ENCODE results near the gene KRTAP5-5. TPM values are rescaled to one million over a fixed set of nuclear protein-coding genes. Genes with fewer than 3 reads are reported as not detected.
"Not testable (repeated sequence)": the region's sequence is repeated elsewhere in the genome, so short reads cannot be mapped to it uniquely, and the experiment has no call there.

The KRTAP5-5 gene
- total and polyA plus RNA-seq, 2 donors (not counting 3 experiments of a cell fraction or from before 2014, with no cell fraction given), result not detected

- BruUV-seq (replicated peaks); H3K9me1 ChIP-seq (replicated peaks; ENCODE audit: control insufficient read depth, extremely low read depth, insufficient read depth, low read length); H3K9me3 ChIP-seq (replicated peaks; ENCODE audit: control insufficient read depth, insufficient read depth, low read length); H3K36me3 ChIP-seq (ENCODE audit: control insufficient read depth in 2 of 2, extremely low read depth in 1 of 2, insufficient read depth in 2 of 2, low read length in 2 of 2); H3K79me2 ChIP-seq (ENCODE audit: control insufficient read depth, insufficient read depth, low read length); intact Hi-C loops (cut with micrococcal nuclease); H3K4me2 ChIP-seq (ENCODE audit: insufficient read depth, low read length); H2AFZ ChIP-seq (ENCODE audit: low read depth, low read length); FAIRE-seq; H4K20me1 ChIP-seq (replicated peaks; ENCODE audit: control insufficient read depth, extremely low read depth, insufficient read depth, low read length); H3K4me1 ChIP-seq (ENCODE audit: control insufficient read depth, extremely low read depth, insufficient read depth, low read length); DNase-seq (ENCODE audit: low read depth, low spot score); H3K4me3 ChIP-seq (replicated peaks in 1 of 3; ENCODE audit: insufficient read depth in 1 of 3, low read depth in 1 of 3, low read length in 3 of 3); POLR2A ChIA-PET; H3K27ac ChIP-seq (ENCODE audit: insufficient read depth, low read depth, low read length); dilution Hi-C loops (cut with MboI; ENCODE audit: extremely low pct_ligation_motif_present, low sequenced_read_pairs); H3K9ac ChIP-seq (replicated peaks; ENCODE audit: extremely low read depth, insufficient read depth, low read length); H3K27me3 ChIP-seq (ENCODE audit: control insufficient read depth in 2 of 2, insufficient read depth in 2 of 2, low read length in 2 of 2): not testable (repeated sequence)
- CTCF ChIA-PET, result interaction anchor here (5.4 kb wide), 1 partner anchor 22 kb away, joined by 55 read pairs; no protein-coding TSS in a partner anchor
Observed at GRCh38 chr11:1596576-1597121, 32.9 kb upstream of the KRTAP5-5 start.

- Histone ChIP-seq H3K4me1 (ENCODE audit: control insufficient read depth, extremely low read depth, insufficient read depth, low read length) (no peaks in the 10 kb centered on the region), H3K79me2 (ENCODE audit: control insufficient read depth, insufficient read depth, low read length) (no peaks in the 10 kb centered on the region), H3K9ac (replicated peaks; ENCODE audit: extremely low read depth, insufficient read depth, low read length) (no peak overlapping the region), H3K9me1 (replicated peaks; ENCODE audit: control insufficient read depth, extremely low read depth, insufficient read depth, low read length) (no peaks in the 10 kb centered on the region), H4K20me1 (replicated peaks; ENCODE audit: control insufficient read depth, extremely low read depth, insufficient read depth, low read length) (no peaks in the 10 kb centered on the region), H3K9me3 (replicated peaks; ENCODE audit: control insufficient read depth, insufficient read depth, low read length) (no peaks in the 10 kb centered on the region), H3K4me3 (replicated peaks in 1 of 3; ENCODE audit: insufficient read depth in 1 of 3, low read depth in 1 of 3, low read length in 3 of 3) (no peak overlapping the region), H2AFZ (ENCODE audit: low read depth, low read length) (no peak overlapping the region), H3K27me3 (ENCODE audit: control insufficient read depth in 2 of 2, insufficient read depth in 2 of 2, low read length in 2 of 2) (peaks cover 4 to 5% of the 10 kb centered on the region in 2 experiments), H3K4me2 (ENCODE audit: insufficient read depth, low read length) (no peak overlapping the region), H3K27ac (ENCODE audit: insufficient read depth, low read depth, low read length) (no peak overlapping the region), H3K36me3 (ENCODE audit: control insufficient read depth in 2 of 2, extremely low read depth in 1 of 2, insufficient read depth in 2 of 2, low read length in 2 of 2) (no peaks in the 10 kb centered on the region)
- ChIA-PET POLR2A (no interaction called here), CTCF (interaction anchor here (5.4 kb wide), 1 partner anchor 22 kb away, joined by 55 read pairs; no protein-coding TSS in a partner anchor)
- dilution Hi-C loops (cut with MboI; ENCODE audit: extremely low pct_ligation_motif_present, low sequenced_read_pairs), result no loop called here
- no peak for FAIRE-seq
- TF ChIP-seq EZH2 (IDR thresholded peaks at IDR 0.05; ENCODE audit: borderline replicate concordance, low read depth, low read length, severe bottlenecking) (no peak), MYC (IDR thresholded peaks at IDR 0.05; ENCODE audit: low read depth, low read length) (no peak), MAX (IDR thresholded peaks at IDR 0.05; ENCODE audit: insufficient read depth, insufficient read length) (no peak), POLR2A (IDR thresholded peaks at IDR 0.05; ENCODE audit: low read depth, low read length) (no peak), POLR2AphosphoS5 (IDR thresholded peaks at IDR 0.05; ENCODE audit: insufficient read depth, low read depth, low read length) (no peak), FOS (IDR thresholded peaks at IDR 0.05; ENCODE audit: borderline replicate concordance, insufficient read depth, low read length) (no peak), GATA2 (IDR thresholded peaks at IDR 0.05; ENCODE audit: insufficient read depth, insufficient read length, low read depth, low read length) (no peak), JUN (IDR thresholded peaks at IDR 0.05; ENCODE audit: borderline replicate concordance, insufficient read depth, insufficient read length, low read depth) (no peak), CTCF (IDR thresholded peaks at IDR 0.05; ENCODE audit: extremely low read depth in 1 of 2, insufficient read depth in 1 of 2, low read depth in 1 of 2, low read length in 2 of 2) (no peak)
- intact Hi-C loops (cut with micrococcal nuclease), result no loop called here
- BruUV-seq (replicated peaks), result no TSS peak
- no peak for DNase-seq (ENCODE audit: low read depth, low spot score)
Observed at GRCh38 chr11:1597331-1597993, 32.1 kb upstream of the KRTAP5-5 start.
